GM12801 (cell line): ENCODE results near the gene THSD8.

Source experiments
- TF ChIP-seq, protein P1 (sequence below): IDR thresholded peaks from one replicate; pipeline ENCODE4 v1.5.1; 2011; ENCODE audit warnings: control low read depth; ENCODE audit not compliant: insufficient read length; ENCODE audit errors: extremely low read depth

THSD8 gene

DNA sequence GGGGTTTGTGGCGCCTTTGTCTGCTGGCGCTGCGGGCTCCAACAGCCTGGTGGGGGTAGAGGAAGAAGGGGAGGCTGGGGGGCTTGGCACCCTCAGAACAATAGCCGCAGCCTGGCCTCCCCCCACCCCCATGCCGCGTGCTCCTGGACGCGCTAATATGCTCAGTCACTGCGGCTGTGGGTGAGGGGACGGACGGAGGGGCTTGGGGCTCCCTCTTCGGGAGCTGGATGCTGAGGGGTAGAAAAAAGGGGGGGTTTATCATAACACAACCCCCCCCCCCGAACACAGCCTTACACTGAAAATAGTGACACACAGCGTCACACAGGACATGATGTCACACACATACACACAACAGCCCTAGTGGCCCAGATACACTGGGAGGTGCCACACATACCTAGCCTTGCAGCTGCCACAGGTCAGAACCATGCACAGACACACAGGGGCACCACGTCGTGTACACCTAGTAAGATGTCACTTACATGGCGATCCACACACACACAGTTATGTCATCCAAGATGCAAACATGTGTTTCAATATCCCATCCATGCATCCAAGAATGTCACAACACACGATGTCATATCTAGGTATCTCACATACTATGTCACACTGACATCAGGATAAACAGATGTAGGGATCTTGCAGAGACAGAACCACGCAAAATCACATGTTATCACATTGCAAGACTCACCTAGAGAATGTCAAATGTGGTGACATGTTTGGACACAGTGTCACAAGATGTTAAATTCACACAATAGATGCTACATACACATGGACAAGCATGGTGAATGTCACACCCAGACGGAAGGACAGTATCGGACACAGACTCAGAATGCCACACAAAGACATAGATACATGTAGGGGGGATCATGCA lies 37.3 kb downstream of the THSD8 start:
- TF ChIP-seq, protein P1, sequence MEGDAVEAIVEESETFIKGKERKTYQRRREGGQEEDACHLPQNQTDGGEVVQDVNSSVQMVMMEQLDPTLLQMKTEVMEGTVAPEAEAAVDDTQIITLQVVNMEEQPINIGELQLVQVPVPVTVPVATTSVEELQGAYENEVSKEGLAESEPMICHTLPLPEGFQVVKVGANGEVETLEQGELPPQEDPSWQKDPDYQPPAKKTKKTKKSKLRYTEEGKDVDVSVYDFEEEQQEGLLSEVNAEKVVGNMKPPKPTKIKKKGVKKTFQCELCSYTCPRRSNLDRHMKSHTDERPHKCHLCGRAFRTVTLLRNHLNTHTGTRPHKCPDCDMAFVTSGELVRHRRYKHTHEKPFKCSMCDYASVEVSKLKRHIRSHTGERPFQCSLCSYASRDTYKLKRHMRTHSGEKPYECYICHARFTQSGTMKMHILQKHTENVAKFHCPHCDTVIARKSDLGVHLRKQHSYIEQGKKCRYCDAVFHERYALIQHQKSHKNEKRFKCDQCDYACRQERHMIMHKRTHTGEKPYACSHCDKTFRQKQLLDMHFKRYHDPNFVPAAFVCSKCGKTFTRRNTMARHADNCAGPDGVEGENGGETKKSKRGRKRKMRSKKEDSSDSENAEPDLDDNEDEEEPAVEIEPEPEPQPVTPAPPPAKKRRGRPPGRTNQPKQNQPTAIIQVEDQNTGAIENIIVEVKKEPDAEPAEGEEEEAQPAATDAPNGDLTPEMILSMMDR = no peak

GRCh38 chr19:12840091-12841079 lies 38.5 kb downstream of the THSD8 start:
- TF ChIP-seq, protein P1 = no peak

GRCh38 chr19:12841094-12841493 lies 39.2 kb downstream of the THSD8 start:
- TF ChIP-seq, protein P1 = no peak

- TF ChIP-seq, protein P1 = no peak
Measured at GRCh38 chr19:12842511-12842910, 40.6 kb downstream of the THSD8 start.

GRCh38 chr19:12843328-12843727 lies 41.5 kb downstream of the THSD8 start:
- TF ChIP-seq, protein P1 = no peak

DNA sequence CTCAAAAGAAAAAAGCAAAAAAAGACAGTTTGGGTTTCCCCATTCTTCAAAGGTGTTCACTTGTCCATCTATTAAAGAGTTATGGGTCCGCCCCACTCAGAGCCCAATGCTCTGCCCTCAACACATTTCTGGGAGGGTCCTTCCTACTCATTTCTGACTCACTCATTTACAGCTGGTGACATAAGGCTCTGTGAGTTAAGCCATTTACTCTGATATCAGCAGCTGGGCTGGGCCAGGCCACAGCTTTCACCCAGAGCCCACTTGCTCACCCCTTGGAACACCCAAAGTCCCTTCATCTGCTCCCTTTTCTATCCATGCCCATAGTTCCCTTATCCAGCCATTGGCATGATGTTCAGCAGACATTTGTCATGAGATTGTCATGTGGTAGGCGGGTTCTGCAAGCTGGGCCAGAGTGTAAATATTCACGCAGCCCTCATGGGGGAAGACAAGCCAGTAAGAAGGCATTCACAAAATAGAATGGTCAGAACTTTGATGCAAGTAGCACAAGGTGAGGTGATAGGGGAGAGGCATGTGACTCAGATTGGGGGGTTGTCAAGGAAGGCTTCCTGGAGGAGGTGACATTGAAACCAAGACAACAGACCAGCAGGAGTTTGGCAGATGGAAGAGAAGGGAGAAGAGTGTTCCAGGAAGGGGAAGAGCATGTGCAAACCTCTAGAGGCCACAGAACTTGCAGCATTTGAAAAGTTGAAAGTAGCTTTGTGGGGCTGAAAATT lies 42.3 kb downstream of the THSD8 start:
- TF ChIP-seq, protein P1 = no peak
